ENCODE data around the gene AMER1. TPM values are rescaled to one million over a fixed set of nuclear protein-coding genes. Genes with fewer than 3 reads are reported as not detected.

The AMER1 gene
- total and polyA plus RNA-seq, 9 of the 15 experiments (the other 6 are each of a cell fraction or from before 2014, with no cell fraction given) = 0.29 to 4.6 (median 3.0) TPM

DNA sequence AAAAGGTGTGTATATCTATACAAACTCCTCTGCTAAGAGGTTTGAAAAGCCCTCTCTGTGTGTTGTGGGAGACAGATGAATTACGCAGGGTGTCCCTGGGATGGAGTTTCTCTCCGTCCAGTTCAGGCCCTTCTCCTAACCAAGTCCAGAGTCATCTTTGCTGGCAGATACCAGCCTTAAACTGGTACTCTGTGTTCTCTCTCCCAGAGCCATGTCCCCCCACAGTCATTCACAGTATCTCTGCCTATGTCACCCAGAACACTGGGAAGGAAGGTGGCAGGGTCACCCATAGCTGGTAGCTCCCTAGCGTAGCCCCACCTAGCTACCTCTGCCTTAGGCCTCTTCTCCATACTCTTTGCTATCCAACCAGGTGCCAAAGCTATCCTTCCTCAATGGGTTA, 8.9 kb downstream of the AMER1 start (continued):
- TF ChIP-seq CBX2 (IDR thresholded peaks at IDR 0.05; ENCODE audit: insufficient read depth, low read length, poor library complexity, severe bottlenecking) (no peak), CBFA2T2 (conservative IDR thresholded peaks at IDR 0.05) (no peak), JUNB (CRISPR knock-in tag; conservative IDR thresholded peaks at IDR 0.05) (no peak), TCF3 (CRISPR knock-in tag; IDR thresholded peaks at IDR 0.05) (no peak), E2F5 (CRISPR knock-in tag; IDR thresholded peaks at IDR 0.05) (no peak)

GRCh38 chrX:64195862-64196261, 9.6 kb downstream of the AMER1 start:
- no peak overlapping the region for H3K9ac ChIP-seq (ENCODE audit: insufficient read depth in 1 of 2, low read depth in 2 of 2, low read length in 2 of 2)
- H3K27me3 ChIP-seq (ENCODE audit: control insufficient read depth in 2 of 2, insufficient read depth in 2 of 2, low read length in 2 of 2) = no peaks in the 10 kb centered on the region
- ATAC-seq (no peak), DNase-seq (ENCODE audit: extremely low read depth in 1 of 4, low spot score in 3 of 4) (no peak), FAIRE-seq (no peak)
- ChIA-PET CTCF (ENCODE audit: low intra/inter-chr PET ratio) (no interaction called here), POLR2A (interaction anchor here (1.0 kb wide), 1 partner anchor 9 kb away, joined by 3 read pairs; no protein-coding TSS in a partner anchor)
- BruUV-seq (replicated peaks) = no TSS peak
- in situ Hi-C loops (cut with MboI) = no loop called here
- peaks cover 2% of the 10 kb centered on the region; the same call in 1 of the 3 replicates for H3K36me3 ChIP-seq (ENCODE audit: control insufficient read depth, insufficient read depth, low read length)
- H3K4me1 ChIP-seq (replicated peaks in 1 of 2; ENCODE audit: control insufficient read depth in 2 of 2, insufficient read depth in 2 of 2, low read length in 2 of 2) = peaks cover 0 to 2% of the 10 kb centered on the region in 2 experiments; a peak in 2 of 5 replicates
- 13% methylated on average over 1 of the region's 1 CpG for WGBS (ENCODE audit: insufficient coverage, low coverage, missing lambda C conversion rate)
- no peak overlapping the region for H2AFZ ChIP-seq (ENCODE audit: low read depth, low read length)
- H3K4me2 ChIP-seq (ENCODE audit: insufficient read depth, low read length) = no peak overlapping the region
- no peak overlapping the region for H3K27ac ChIP-seq (ENCODE audit: extremely low read depth, low read depth, low read length)
- H3K9me1 ChIP-seq (ENCODE audit: control insufficient read depth, insufficient read depth, low read length) = no peaks in the 10 kb centered on the region
- no peaks in the 10 kb centered on the region for H3K79me2 ChIP-seq (ENCODE audit: control insufficient read depth, insufficient read depth, low read length)
- no peak overlapping the region for H3K4me3 ChIP-seq
- intact Hi-C loops (cut with micrococcal nuclease) = no loop called here
- no peaks in the 10 kb centered on the region for H3K9me3 ChIP-seq (replicated peaks; ENCODE audit: control insufficient read depth, insufficient read depth, low read depth, low read length)
- H4K20me1 ChIP-seq (replicated peaks; ENCODE audit: control insufficient read depth, insufficient read depth, low read length) = no peaks in the 10 kb centered on the region
- TF ChIP-seq CBFB (CRISPR knock-in tag; IDR thresholded peaks at IDR 0.05) (no peak), MTA2 (IDR thresholded peaks at IDR 0.05; ENCODE audit: low read depth) (no peak), TCF3 (CRISPR knock-in tag; IDR thresholded peaks at IDR 0.05) (no peak), TARDBP (IDR thresholded peaks at IDR 0.05) (no peak), RFX1 (IDR thresholded peaks at IDR 0.05) (no peak), ZC3H11A (IDR thresholded peaks at IDR 0.05; ENCODE audit: low read depth, low read length) (no peak), CEBPG (CRISPR knock-in tag; IDR thresholded peaks at IDR 0.05) (no peak), CEBPG (tag; conservative IDR thresholded peaks at IDR 0.05 in 1 of 2, IDR thresholded peaks at IDR 0.05 in 1 of 2) (no peak), HMG20A (CRISPR knock-in tag; conservative IDR thresholded peaks at IDR 0.05) (no peak), MXI1 (IDR thresholded peaks at IDR 0.05; ENCODE audit: low read depth, low read length) (no peak), NCOR1 (IDR thresholded peaks at IDR 0.05) (no peak), BHLHE40 (IDR thresholded peaks at IDR 0.05; ENCODE audit: low read length) (no peak), ZBTB17 (CRISPR knock-in tag; IDR thresholded peaks at IDR 0.05) (no peak), CBX2 (IDR thresholded peaks at IDR 0.05; ENCODE audit: insufficient read depth, low read length, poor library complexity, severe bottlenecking) (no peak), PYGO2 (tag; IDR thresholded peaks at IDR 0.05) (no peak), ZNF263 (CRISPR knock-in tag; IDR thresholded peaks at IDR 0.05; ENCODE audit: borderline replicate concordance) (no peak), SLC30A9 (CRISPR knock-in tag; IDR thresholded peaks at IDR 0.05) (no peak)

Data from K562 (cell line).